GM21576 (cell line): Measurements from ENCODE around the gene VSX1.
A peak's percentile ranks its signal among the peaks of the same experiment; 100 is the strongest.

Experiments
- ATAC-seq: cut with Tn5 transposase; IDR thresholded peaks from one replicate; pipeline ENCODE4 v1.9.1; 2021; ENCODE audit warnings: mild to moderate bottlenecking, moderate library complexity; ENCODE audit not compliant: unreplicated experiment

VSX1 gene

GRCh38 chr20:25042531-25043498 is 39.1 kb downstream of the VSX1 start:
- ATAC-seq = peak; percentile 88

- ATAC-seq = no peak
Observed at GRCh38 chr20:25041813-25042530, 40.0 kb downstream of the VSX1 start.

- no peak for ATAC-seq
Observed at GRCh38 chr20:25040438-25040831, 41.5 kb downstream of the VSX1 start.

- no peak for ATAC-seq
Observed at GRCh38 chr20:25039697-25040437, 42.1 kb downstream of the VSX1 start.

- no peak for ATAC-seq
Observed at GRCh38 chr20:25038591-25039015, 43.3 kb downstream of the VSX1 start.

GRCh38 chr20:25038103-25038410 is 43.9 kb downstream of the VSX1 start:
- no peak for ATAC-seq

GRCh38 chr20:25037288-25038102 is 44.4 kb downstream of the VSX1 start:
- no peak for ATAC-seq

GRCh38 chr20:25036331-25036936 is 45.5 kb downstream of the VSX1 start:
- ATAC-seq = no peak

- no peak for ATAC-seq
Observed at GRCh38 chr20:25035921-25036320, 46.0 kb downstream of the VSX1 start.

- no peak for ATAC-seq
Observed at GRCh38 chr20:25033924-25034300, 48.0 kb downstream of the VSX1 start.

GRCh38 chr20:25033265-25033923 is 48.5 kb downstream of the VSX1 start:
- no peak for ATAC-seq

GRCh38 chr20:25032478-25033264 is 49.3 kb downstream of the VSX1 start:
- ATAC-seq = no peak

GRCh38 chr20:25032065-25032477 is 49.9 kb downstream of the VSX1 start:
- ATAC-seq = no peak

GRCh38 chr20:25031241-25031640 is 50.7 kb downstream of the VSX1 start:
- ATAC-seq = no peak

- ATAC-seq = no peak
Observed at GRCh38 chr20:25030649-25031207, 51.2 kb downstream of the VSX1 start.

GRCh38 chr20:25030007-25030648 is 51.8 kb downstream of the VSX1 start:
- no peak for ATAC-seq

- no peak for ATAC-seq
Observed at GRCh38 chr20:25025986-25026605, 55.8 kb downstream of the VSX1 start.
